ENCODE results near the gene AARS1.
"Not testable (repeated sequence)": the region's sequence is repeated elsewhere in the genome, so short reads cannot be mapped to it uniquely, and the experiment has no call there.

The AARS1 gene

DNA sequence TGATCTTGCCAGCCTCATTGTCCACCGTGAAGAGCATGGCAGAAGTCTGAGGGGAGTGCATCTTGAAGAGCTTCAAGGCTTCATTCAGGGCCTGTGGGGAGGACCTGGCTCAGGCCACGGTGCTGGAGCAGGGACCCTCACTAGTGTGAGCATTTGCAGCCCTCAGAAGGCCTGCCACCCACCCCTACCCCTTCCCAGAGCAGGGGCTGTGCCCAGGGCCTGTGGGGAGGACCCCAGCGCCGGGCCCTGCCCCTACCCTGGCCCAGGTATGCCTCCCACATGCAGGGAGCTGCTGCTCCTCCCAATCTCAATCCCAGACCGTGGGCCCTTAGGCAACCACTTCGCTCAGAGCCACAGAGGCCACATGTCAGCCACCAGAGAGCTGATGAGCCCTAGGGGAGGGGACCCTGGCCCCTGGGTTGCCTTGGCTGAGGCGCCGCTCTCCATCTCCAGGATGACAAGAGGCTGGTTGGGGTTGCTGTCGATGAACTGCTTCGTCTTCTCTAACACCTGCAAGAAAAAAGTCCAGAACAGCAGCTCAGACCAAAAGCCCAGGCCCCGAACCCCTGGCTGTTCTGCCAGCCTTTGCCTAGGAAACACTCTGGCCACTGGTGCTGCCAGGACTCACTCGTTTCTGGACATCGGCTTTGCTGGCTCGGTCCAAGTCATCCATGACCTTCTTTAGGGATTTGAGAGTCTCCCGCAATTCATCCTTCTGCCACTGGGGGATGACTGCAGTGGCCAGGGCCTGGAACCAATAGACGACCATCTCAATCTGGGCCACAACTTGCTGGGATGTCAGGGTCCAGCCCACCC is 35.8 kb downstream of the AARS1 start:
- Histone ChIP-seq H3K4me3 (ENCODE audit: low read length) (no peak overlapping the region), H3K27ac (ENCODE audit: low read depth, low read length) (no peak overlapping the region; the same call in 1 of the 2 replicates), H3K9me3 (ENCODE audit: insufficient read depth, low read depth, low read length) (no peaks in the 10 kb centered on the region), H3K4me1 (ENCODE audit: insufficient read depth, low read length) (no peaks in the 10 kb centered on the region), H3K9ac (ENCODE audit: low read depth, low read length) (no peak overlapping the region), H3K36me3 (ENCODE audit: insufficient read depth, low read length) (peaks cover 72% of the 10 kb centered on the region), H3K27me3 (ENCODE audit: insufficient read depth, low read length) (no peaks in the 10 kb centered on the region)
- 88% methylated on average over 16 of the region's 16 CpGs for WGBS

DNA sequence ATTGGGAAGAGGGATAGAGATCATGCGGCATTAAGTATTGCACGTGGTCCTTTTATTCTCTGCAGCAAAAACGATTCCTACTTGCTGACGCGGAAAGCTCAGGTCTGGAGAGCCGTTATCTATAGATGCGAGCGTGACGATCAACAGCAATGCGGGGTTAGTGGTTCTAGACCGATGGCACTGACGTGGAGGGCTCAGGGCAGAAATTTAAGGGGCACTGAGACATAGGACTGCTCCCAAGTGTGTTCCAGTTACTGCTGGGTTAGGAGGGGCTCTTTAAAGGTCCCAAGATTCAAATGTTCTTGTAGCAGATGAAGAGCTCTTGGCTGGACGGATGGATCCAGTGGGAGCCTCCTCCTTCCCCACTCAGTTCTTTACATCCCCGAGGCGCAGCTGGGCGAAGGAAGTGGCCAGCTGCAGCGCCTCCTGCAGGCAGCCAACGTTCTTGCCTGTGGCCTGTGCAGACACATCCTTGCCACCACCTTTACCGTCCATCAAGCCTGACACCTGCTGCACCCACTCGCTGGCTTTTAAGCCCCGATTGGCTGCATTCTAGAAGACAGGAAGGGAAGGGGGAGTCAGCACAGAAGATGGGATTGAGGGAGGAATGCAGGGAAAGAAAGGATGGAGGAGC is 36.8 kb downstream of the AARS1 start:
- Histone ChIP-seq H3K4me3 (ENCODE audit: low read length) (no peak overlapping the region), H3K4me1 (ENCODE audit: insufficient read depth, low read length) (no peaks in the 10 kb centered on the region), H3K9me3 (ENCODE audit: insufficient read depth, low read depth, low read length) (no peaks in the 10 kb centered on the region), H3K36me3 (ENCODE audit: insufficient read depth, low read length) (peaks cover 62% of the 10 kb centered on the region), H3K27ac (ENCODE audit: low read depth, low read length) (peak overlapping the region; percentile 56), H3K9ac (ENCODE audit: low read depth, low read length) (no peak overlapping the region), H3K27me3 (ENCODE audit: insufficient read depth, low read length) (no peaks in the 10 kb centered on the region)
- WGBS = 90% methylated on average over 21 of the region's 21 CpGs

DNA sequence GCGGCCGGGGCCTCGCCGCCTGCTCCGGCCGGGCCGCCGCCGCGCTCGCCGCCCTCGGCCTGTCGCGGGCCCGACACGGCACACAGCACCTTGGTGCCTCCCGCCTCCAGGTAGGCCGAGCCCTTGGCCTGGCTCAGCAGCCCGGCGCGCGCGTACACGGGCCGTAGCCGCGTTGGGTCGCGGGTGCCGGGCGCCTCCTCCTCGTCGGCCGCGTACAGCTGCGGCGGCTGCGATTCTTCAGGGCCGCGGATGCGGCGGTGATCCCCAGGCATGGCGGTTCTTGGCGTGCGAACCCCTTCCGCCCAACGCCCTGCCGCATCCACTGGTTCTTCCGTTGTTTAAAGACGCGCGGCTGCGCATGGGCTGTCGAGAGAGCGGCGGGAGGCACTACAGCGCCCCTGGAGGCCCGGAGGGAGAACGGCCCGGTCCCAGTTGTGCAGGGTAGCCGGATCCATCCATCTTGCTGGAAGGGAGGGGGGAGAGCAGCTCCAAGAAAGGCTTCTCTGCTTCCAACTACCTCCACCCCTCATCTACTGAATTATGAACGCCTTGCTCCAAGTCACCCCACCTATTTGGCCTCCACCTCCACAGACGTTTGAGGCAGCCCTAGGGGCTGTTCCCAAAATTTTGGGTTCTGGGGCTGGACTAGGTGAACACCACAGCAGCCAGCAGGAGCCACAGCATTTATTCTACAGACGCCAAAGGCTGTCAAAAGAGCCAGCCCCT is 37.5 kb downstream of the AARS1 start, which contains the start of gene EXOSC6:
Gene EXOSC6, minus strand, starts transcription at position 312 of the 726 bp plus-strand sequence. Its CDS starts 40 bp downstream, at position 272.
- WGBS = 2% methylated on average over 65 of the region's 65 CpGs
- no peaks in the 10 kb centered on the region for H3K27me3 ChIP-seq (ENCODE audit: insufficient read depth, low read length)
- peak within 1 kb of the TSS; percentile 99 for H3K27ac ChIP-seq (ENCODE audit: low read depth, low read length)
- no peaks in the 10 kb centered on the region for H3K4me1 ChIP-seq (ENCODE audit: insufficient read depth, low read length)
- H3K9me3 ChIP-seq (ENCODE audit: insufficient read depth, low read depth, low read length) = no peaks in the 10 kb centered on the region
- peak within 1 kb of the TSS; percentile 97 for H3K9ac ChIP-seq (ENCODE audit: low read depth, low read length)
- H3K36me3 ChIP-seq (ENCODE audit: insufficient read depth, low read length) = peaks cover 56% of the 10 kb centered on the region
- peak within 1 kb of the TSS; percentile 83 for H3K4me3 ChIP-seq (ENCODE audit: low read length)

DNA sequence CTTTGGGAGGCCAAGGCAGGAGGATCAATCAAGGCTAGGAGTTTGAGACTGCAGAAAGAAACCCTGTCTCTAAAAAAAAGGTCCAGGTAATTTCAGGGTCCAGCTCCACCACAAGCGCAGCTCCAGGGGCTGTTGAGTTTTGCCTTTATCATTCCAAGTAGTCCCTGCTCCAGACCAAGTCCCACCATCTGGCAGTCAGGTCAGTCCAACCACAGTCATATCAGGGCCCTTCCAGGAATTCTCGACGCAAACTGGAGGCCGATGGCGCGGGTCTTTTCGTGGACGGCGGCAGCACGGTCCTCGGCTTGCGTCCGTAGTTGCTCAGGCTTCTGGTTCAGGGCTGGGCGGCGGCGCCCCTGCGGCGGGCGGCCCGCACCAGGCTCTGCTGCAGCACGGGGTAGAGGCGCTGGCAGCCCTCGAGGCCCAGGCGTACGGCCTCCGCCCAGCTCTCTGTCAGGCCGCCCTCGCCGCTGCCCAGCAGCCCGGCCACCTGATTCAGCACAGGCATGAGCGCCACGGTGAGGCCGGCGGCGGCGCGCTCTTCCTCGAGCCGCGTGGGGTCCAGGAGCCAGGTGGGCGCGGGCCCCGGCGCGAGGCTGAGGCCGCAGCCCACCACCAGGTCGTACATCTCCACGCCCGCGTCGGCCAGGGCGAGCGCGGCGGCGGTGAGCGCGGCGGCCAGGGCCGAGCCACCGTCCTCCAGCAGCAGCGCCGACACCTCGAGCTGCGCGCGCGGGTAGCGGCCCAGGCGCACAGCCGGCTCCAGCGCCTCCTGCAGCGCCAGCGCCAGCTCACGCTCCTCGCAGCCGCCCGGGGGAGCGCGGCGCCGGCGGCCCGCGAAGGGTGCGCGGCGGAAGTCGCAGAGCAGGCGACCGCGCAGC is 38.3 kb downstream of the AARS1 start:
- Histone ChIP-seq H3K9ac (ENCODE audit: low read depth, low read length) (peak overlapping the region; percentile 97), H3K27ac (ENCODE audit: low read depth, low read length) (peak overlapping the region; percentile 99)
- WGBS = 1% methylated on average over 92 of the region's 92 CpGs

DNA sequence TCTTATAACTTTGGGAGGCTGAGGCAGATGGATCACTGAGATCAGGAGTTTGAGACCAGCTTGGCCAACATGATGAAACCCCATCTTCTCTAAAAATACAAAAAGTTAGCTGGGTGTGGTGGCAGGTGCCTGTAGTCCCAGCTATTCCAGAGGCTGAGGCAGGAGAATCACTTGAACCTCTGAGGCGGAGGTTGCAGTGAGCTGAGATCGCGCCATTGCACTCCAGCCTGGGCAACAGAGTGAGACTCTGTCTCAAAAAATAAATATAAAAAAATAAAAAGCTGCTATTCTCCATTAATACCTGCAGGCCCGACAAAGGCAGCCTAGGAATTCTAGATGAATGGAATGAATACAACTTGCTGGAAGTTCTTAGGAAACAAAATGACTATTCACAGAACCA is 39.6 kb downstream of the AARS1 start:
- peak overlapping the region; percentile 83; the same call in 1 of the 2 replicates for H3K4me3 ChIP-seq (ENCODE audit: low read length)
- not testable (repeated sequence) for H3K27ac ChIP-seq (ENCODE audit: low read depth, low read length); H3K4me1 ChIP-seq (ENCODE audit: insufficient read depth, low read length); H3K9me3 ChIP-seq (ENCODE audit: insufficient read depth, low read depth, low read length); H3K9ac ChIP-seq (ENCODE audit: low read depth, low read length); H3K27me3 ChIP-seq (ENCODE audit: insufficient read depth, low read length)
- WGBS = 95% methylated on average over 3 of the region's 4 CpGs
- H3K36me3 ChIP-seq (ENCODE audit: insufficient read depth, low read length) = peaks cover 35% of the 10 kb centered on the region

More for the DNA sequence above, 38.3 kb downstream of the AARS1 start:
- H3K36me3 ChIP-seq (ENCODE audit: insufficient read depth, low read length) = peaks cover 48% of the 10 kb centered on the region
- no peaks in the 10 kb centered on the region for H3K27me3 ChIP-seq (ENCODE audit: insufficient read depth, low read length)
- no peaks in the 10 kb centered on the region for H3K9me3 ChIP-seq (ENCODE audit: insufficient read depth, low read depth, low read length)
- no peaks in the 10 kb centered on the region for H3K4me1 ChIP-seq (ENCODE audit: insufficient read depth, low read length)
- H3K4me3 ChIP-seq (ENCODE audit: low read length) = peak overlapping the region; percentile 83

DNA sequence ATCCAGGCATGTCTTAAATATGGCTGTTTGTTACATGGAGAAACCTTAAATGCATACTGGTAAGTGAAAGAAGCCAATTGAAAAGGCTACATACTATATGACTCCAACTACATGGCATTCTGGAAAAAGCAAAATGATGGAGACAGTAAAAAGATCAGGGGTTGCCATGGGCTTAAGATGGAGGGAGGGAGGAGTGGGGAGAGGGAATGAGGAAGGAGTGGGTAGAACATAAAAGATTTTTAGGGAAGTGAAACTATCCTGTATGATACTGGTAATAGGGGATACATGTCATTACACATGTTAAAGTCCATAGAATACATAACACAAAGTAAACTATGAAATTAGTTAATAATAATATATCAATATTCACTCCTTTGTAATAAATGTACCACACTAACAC is 50.5 kb downstream of the AARS1 start:
- not testable (repeated sequence) for H3K9ac ChIP-seq (ENCODE audit: low read depth, low read length); H3K9me3 ChIP-seq (ENCODE audit: insufficient read depth, low read depth, low read length); H3K4me1 ChIP-seq (ENCODE audit: insufficient read depth, low read length); H3K4me3 ChIP-seq (ENCODE audit: low read length); H3K27ac ChIP-seq (ENCODE audit: low read depth, low read length); H3K27me3 ChIP-seq (ENCODE audit: insufficient read depth, low read length)
- H3K36me3 ChIP-seq (ENCODE audit: insufficient read depth, low read length) = peaks cover 16% of the 10 kb centered on the region

DNA sequence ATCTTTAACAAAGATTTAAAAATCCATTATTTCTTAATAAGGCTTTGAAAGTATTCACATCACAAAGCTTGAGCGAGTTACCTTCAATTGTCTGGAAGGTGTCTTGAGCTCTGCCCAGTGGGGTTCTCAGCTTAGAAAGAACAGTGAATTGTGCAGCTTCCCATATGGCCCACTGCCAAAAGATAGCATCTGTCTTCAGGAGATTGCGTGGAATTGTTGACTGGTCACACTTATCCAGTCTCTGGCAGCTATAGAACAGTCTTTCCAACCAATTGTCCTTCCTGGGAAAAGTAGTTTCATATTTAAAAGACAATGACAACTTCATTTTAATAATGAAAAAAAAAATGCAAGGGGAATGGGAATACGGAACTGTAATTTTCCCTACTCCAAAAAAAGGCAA is 57.5 kb downstream of the AARS1 start:
- H3K9me3 ChIP-seq (ENCODE audit: insufficient read depth, low read depth, low read length); H3K9ac ChIP-seq (ENCODE audit: low read depth, low read length); H3K27ac ChIP-seq (ENCODE audit: low read depth, low read length); H3K27me3 ChIP-seq (ENCODE audit: insufficient read depth, low read length); H3K4me3 ChIP-seq (ENCODE audit: low read length); H3K4me1 ChIP-seq (ENCODE audit: insufficient read depth, low read length): not testable (repeated sequence)
- H3K36me3 ChIP-seq (ENCODE audit: insufficient read depth, low read length) = peaks cover 41% of the 10 kb centered on the region
- no CpG with 5 or more reads among the region's 3 CpGs for WGBS

DNA sequence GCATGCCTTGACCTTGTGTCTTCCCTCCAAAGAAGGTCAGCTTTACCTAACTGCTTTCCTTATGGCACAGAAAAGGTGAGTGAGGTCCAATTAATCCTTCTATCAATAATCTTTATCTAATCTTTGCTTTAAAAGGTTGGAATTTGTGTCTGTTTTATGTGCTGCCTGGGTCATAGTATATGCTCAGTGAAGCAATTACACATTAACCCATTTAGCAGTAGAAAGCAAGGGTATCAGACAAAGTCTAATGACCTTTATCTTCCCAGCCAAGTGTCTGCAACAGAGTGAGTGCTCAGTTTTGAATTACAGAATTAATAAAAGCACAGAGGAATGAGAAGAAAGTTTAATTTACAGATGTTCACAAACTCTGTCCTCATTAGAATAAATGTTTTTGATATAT is 63.3 kb downstream of the AARS1 start:
- not testable (repeated sequence) for H3K9ac ChIP-seq (ENCODE audit: low read depth, low read length); H3K4me3 ChIP-seq (ENCODE audit: low read length); H3K27ac ChIP-seq (ENCODE audit: low read depth, low read length); H3K9me3 ChIP-seq (ENCODE audit: insufficient read depth, low read depth, low read length); H3K4me1 ChIP-seq (ENCODE audit: insufficient read depth, low read length); H3K27me3 ChIP-seq (ENCODE audit: insufficient read depth, low read length)
- peaks cover 17% of the 10 kb centered on the region; the same call in 1 of the 2 replicates for H3K36me3 ChIP-seq (ENCODE audit: insufficient read depth, low read length)

DNA sequence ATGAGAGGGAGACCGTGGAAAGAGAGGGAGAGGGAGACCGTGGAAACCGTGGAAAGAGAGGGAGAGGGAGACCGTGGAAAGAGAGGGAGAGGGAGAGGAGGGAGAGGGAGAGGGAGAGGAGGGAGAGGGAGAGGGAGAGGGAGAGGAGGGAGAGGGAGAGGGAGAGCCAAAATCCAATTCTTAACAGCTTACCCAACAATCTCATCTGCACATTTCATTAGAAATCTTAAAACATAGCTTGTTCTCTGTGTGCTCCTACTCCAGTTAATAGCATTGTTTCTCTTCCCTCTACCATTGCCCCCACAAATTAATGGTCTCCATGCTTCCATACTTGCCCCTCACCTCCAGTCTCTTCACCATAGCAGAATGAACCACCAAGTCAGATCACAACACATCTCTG is 63.9 kb downstream of the AARS1 start:
- H3K9me3 ChIP-seq (ENCODE audit: insufficient read depth, low read depth, low read length); H3K4me3 ChIP-seq (ENCODE audit: low read length); H3K4me1 ChIP-seq (ENCODE audit: insufficient read depth, low read length); H3K27ac ChIP-seq (ENCODE audit: low read depth, low read length); H3K9ac ChIP-seq (ENCODE audit: low read depth, low read length); H3K27me3 ChIP-seq (ENCODE audit: insufficient read depth, low read length): not testable (repeated sequence)
- 88% methylated on average over 3 of the region's 4 CpGs for WGBS
- peaks cover 18% of the 10 kb centered on the region; the same call in 1 of the 2 replicates for H3K36me3 ChIP-seq (ENCODE audit: insufficient read depth, low read length)

DNA sequence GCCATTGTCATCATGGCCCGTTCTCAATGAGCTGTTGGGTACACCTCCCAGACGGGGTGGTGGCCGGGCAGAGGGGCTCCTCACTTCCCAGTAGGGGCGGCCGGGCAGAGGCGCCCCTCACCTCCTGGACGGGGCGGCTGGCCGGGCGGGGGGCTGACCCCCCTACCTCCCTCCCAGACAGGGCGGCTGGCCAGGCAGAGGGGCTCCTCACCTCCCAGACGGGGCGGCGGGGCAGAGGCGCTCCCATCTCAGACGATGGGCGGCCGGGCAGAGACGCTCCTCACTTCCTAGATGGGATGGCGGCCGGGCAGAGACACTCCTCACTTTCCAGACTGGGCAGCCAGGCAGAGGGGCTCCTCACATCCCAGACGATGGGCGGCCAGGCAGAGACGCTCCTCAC is 64.7 kb downstream of the AARS1 start:
- not testable (repeated sequence) for H3K4me3 ChIP-seq (ENCODE audit: low read length); H3K27ac ChIP-seq (ENCODE audit: low read depth, low read length); H3K4me1 ChIP-seq (ENCODE audit: insufficient read depth, low read length); H3K27me3 ChIP-seq (ENCODE audit: insufficient read depth, low read length); H3K9me3 ChIP-seq (ENCODE audit: insufficient read depth, low read depth, low read length); H3K9ac ChIP-seq (ENCODE audit: low read depth, low read length)
- peaks cover 21% of the 10 kb centered on the region for H3K36me3 ChIP-seq (ENCODE audit: insufficient read depth, low read length)
- WGBS = 96% methylated on average over 19 of the region's 24 CpGs
